HG02852 (cell line): ENCODE measurements around the gene AGBL3.
"Not testable (repeated sequence)": the region's sequence is repeated elsewhere in the genome, so short reads cannot be mapped to it uniquely, and the experiment has no call there.

Experiments
- ATAC-seq: cut with Tn5 transposase; IDR thresholded peaks from one replicate; pipeline ENCODE4 v1.9.1; 2021; ENCODE audit warnings: mild to moderate bottlenecking, moderate library complexity; ENCODE audit not compliant: unreplicated experiment

AGBL3 gene

GRCh38 chr7:135165862-135166261 is 179.6 kb downstream of the AGBL3 start:
- ATAC-seq, result no peak

- no peak for ATAC-seq
Observed at GRCh38 chr7:135166338-135166990, 180.2 kb downstream of the AGBL3 start.

GRCh38 chr7:135167365-135167917 is 181.1 kb downstream of the AGBL3 start:
- no peak for ATAC-seq

- ATAC-seq, result no peak
Observed at GRCh38 chr7:135168001-135168400, 181.7 kb downstream of the AGBL3 start.

GRCh38 chr7:135168489-135169140 is 182.3 kb downstream of the AGBL3 start:
- ATAC-seq, result no peak

- ATAC-seq, result peak; percentile 39
Observed at GRCh38 chr7:135169141-135169963, 183.0 kb downstream of the AGBL3 start.

- peak; percentile 19 for ATAC-seq
Observed at GRCh38 chr7:135169964-135170273, 183.6 kb downstream of the AGBL3 start.

- ATAC-seq, result peak; percentile 67
Observed at GRCh38 chr7:135170274-135170997, 184.1 kb downstream of the AGBL3 start, which contains the start of gene CYREN. CYREN (minus strand) TSS chr7:135170707; CDS start chr7:135168922, 1,785 bp downstream.

- peak; percentile 28 for ATAC-seq
Observed at GRCh38 chr7:135170998-135171481, 184.7 kb downstream of the AGBL3 start.

GRCh38 chr7:135171581-135172291 is 185.4 kb downstream of the AGBL3 start:
- ATAC-seq, result not testable (repeated sequence)

- not testable (repeated sequence) for ATAC-seq
Observed at GRCh38 chr7:135173916-135174315, 187.6 kb downstream of the AGBL3 start.

GRCh38 chr7:135174941-135175340 is 188.6 kb downstream of the AGBL3 start:
- ATAC-seq, result no peak

GRCh38 chr7:135175931-135176330 is 189.6 kb downstream of the AGBL3 start:
- no peak for ATAC-seq

- ATAC-seq, result no peak
Observed at GRCh38 chr7:135177028-135177696, 190.9 kb downstream of the AGBL3 start.

GRCh38 chr7:135178364-135178763 is 192.1 kb downstream of the AGBL3 start:
- no peak for ATAC-seq

- ATAC-seq, result no peak
Observed at GRCh38 chr7:135179321-135179925, 193.1 kb downstream of the AGBL3 start.

- ATAC-seq, result no peak
Observed at GRCh38 chr7:135180122-135180521, 193.8 kb downstream of the AGBL3 start.

- no peak for ATAC-seq
Observed at GRCh38 chr7:135181261-135181928, 195.1 kb downstream of the AGBL3 start.
